GM03348 (cell line): ENCODE results near the gene ANKS3.
"Not testable (repeated sequence)": the region's sequence is repeated elsewhere in the genome, so short reads cannot be mapped to it uniquely, and the experiment has no call there.

Experiments
- DNase-seq: peaks from one replicate; pipeline ENCODE4 v3.0.0; 2012; ENCODE audit warnings: low spot score

Gene ANKS3

GRCh38 chr16:4754865-4755264 lies 20.8 kb upstream of the ANKS3 start:
- no peak for DNase-seq

GRCh38 chr16:4753227-4753626 lies 19.2 kb upstream of the ANKS3 start:
- DNase-seq, result no peak

- DNase-seq, result no peak
Observed at GRCh38 chr16:4752351-4753100, 18.5 kb upstream of the ANKS3 start.

- DNase-seq, result no peak
Observed at GRCh38 chr16:4750896-4751295, 16.8 kb upstream of the ANKS3 start.

- DNase-seq, result no peak
Observed at GRCh38 chr16:4749700-4750257, 15.7 kb upstream of the ANKS3 start.

- DNase-seq, result no peak
Observed at GRCh38 chr16:4748682-4749411, 14.8 kb upstream of the ANKS3 start.

- no peak for DNase-seq
Observed at GRCh38 chr16:4747906-4748681, 14.0 kb upstream of the ANKS3 start.

- peak; percentile 29 for DNase-seq
Observed at GRCh38 chr16:4746991-4747574, 13.0 kb upstream of the ANKS3 start.

- DNase-seq, result no peak
Observed at GRCh38 chr16:4746215-4746614, 12.1 kb upstream of the ANKS3 start.

GRCh38 chr16:4745274-4745569 lies 11.2 kb upstream of the ANKS3 start:
- no peak for DNase-seq

GRCh38 chr16:4744555-4745273 lies 10.6 kb upstream of the ANKS3 start:
- DNase-seq, result no peak

GRCh38 chr16:4743226-4743878 lies 9.3 kb upstream of the ANKS3 start:
- peak; percentile 26 for DNase-seq

- DNase-seq, result not testable (repeated sequence)
Observed at GRCh38 chr16:4738370-4738769, 4.3 kb upstream of the ANKS3 start.

GRCh38 chr16:4737545-4737944 lies 3.5 kb upstream of the ANKS3 start:
- DNase-seq, result no peak

GRCh38 chr16:4736546-4736945 lies 2.5 kb upstream of the ANKS3 start:
- no peak for DNase-seq

- DNase-seq, result peak; percentile 96
Observed at GRCh38 chr16:4734730-4735535, 862 bp upstream of the ANKS3 start.

GRCh38 chr16:4733747-4734062 lies 366 bp downstream of the ANKS3 start:
- peak; percentile 27 for DNase-seq

GRCh38 chr16:4733211-4733742 lies 794 bp downstream of the ANKS3 start:
- no peak for DNase-seq

- no peak for DNase-seq
Observed at GRCh38 chr16:4729876-4730275, 4.2 kb downstream of the ANKS3 start.

GRCh38 chr16:4728676-4729075 lies 5.4 kb downstream of the ANKS3 start:
- DNase-seq, result no peak
